NCI-H1694 (cell line): Measurements from ENCODE around the gene SDHAF3.

Source experiments
- DNase-seq: peaks from one replicate; lab custom pipeline; 2025; lab: John Stamatoyannopoulos, UW

Gene SDHAF3

DNA sequence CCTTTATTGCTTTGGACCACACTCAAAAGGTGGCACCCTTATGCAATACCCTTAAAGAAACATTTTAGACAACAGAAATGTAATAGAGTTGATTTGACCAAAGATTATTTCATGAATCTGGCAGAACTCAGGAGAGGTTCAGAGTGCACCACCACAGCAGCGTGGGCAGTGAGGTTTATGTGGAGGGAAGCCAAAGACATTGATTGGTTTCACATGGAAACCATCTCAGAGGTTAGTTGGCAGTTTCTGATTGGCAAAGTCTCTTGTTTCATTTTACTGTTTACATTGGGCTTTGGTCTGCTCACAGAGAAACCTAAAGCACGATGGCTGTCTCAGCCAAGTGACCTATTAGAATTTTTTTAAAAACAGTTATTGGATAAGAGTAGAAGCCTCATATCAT is 101.3 kb downstream of the SDHAF3 start:
- DNase-seq: no peak

GRCh38 chr7:97219237-97219636 is 101.7 kb downstream of the SDHAF3 start:
- DNase-seq: no peak

GRCh38 chr7:97224316-97224715 is 106.8 kb downstream of the SDHAF3 start:
- DNase-seq: no peak

DNA sequence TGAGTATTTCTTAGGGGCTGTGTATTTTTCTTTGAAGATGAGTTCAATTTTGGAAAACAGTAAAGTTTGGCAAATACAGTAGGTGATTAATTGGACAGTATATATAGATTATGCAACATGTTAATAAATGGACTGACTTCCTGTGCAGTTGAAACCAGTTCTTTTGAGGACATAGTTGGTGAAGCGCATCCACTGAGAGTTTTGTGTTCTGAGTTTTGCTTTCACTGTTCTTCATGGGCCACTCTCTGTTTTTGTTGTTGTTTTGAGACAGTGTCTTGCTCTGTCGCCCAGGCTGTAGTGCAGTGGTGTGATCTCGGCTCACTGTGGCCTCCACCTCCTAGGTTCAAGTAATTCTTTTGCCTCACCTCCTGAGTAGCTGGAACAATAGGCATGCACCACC is 109.0 kb downstream of the SDHAF3 start:
- DNase-seq: no peak
